ENCODE data around the gene FRMD8. TPM values are rescaled to one million over a fixed set of nuclear protein-coding genes. Genes with fewer than 3 reads are reported as not detected.

Gene FRMD8
- total RNA-seq, 4 donors from 2014 or later, result 96.5 to 226 (median 128) TPM

- Histone ChIP-seq H3K36me3 (peaks cover 2 to 63% (median 7%) of the 10 kb centered on the region in 3 donors), H3K27ac (peak overlapping the region; percentile 98 to 100 (median 99))
- WGBS, 2 donors, result 7 to 8% methylated on average over 9 of the region's 9 CpGs
Measured at GRCh38 chr11:65429068-65429681, 42.7 kb downstream of the FRMD8 start.

GRCh38 chr11:65429724-65430405 lies 43.4 kb downstream of the FRMD8 start:
- Histone ChIP-seq H3K4me3 (peak overlapping the region; percentile 4 to 89 (median 80)), H3K4me1 (peaks cover 0 to 81% (median 64%) of the 10 kb centered on the region in 4 donors), H3K9me3 (no peaks in the 10 kb centered on the region), H3K27me3 (no peaks in the 10 kb centered on the region), H3K27ac (peak overlapping the region; percentile 52 to 100 (median 98)), H3K36me3 (peaks cover 2 to 63% (median 3%) of the 10 kb centered on the region in 3 donors)
- TF ChIP-seq POLR2A (IDR thresholded peaks at IDR 0.05) (peak in 1 of 2 donors; percentile 40), CTCF (IDR thresholded peaks at IDR 0.05) (no peak), EP300 (IDR thresholded peaks at IDR 0.05) (peak in 1 of 2 donors; percentile 86)
- 4 to 5% methylated on average over 9 of the region's 9 CpGs for WGBS, 2 donors
- peak in 1 of 2 donors; percentile 57 for DNase-seq (ENCODE audit: low spot score in 2 of 2)

More at GRCh38 chr11:65429068-65429681, 42.7 kb downstream of the FRMD8 start:
- TF ChIP-seq POLR2A (IDR thresholded peaks at IDR 0.05) (no peak), CTCF (IDR thresholded peaks at IDR 0.05) (no peak), EP300 (IDR thresholded peaks at IDR 0.05) (peak in 1 of 2 donors; percentile 82)
- Histone ChIP-seq H3K4me1 (peaks cover 0 to 74% (median 57%) of the 10 kb centered on the region in 4 donors), H3K27me3 (no peaks in the 10 kb centered on the region), H3K9me3 (no peaks in the 10 kb centered on the region), H3K4me3 (peak overlapping the region in 3 of 4 donors; percentile 79 to 89 (median 80))
- DNase-seq (ENCODE audit: low spot score in 2 of 2), result peak in 1 of 2 donors; percentile 50

GRCh38 chr11:65430406-65431217 lies 44.2 kb downstream of the FRMD8 start:
- Histone ChIP-seq H3K4me3 (peak overlapping the region; percentile 4 to 89 (median 80)), H3K36me3 (peaks cover 0 to 63% (median 8%) of the 10 kb centered on the region in 3 donors), H3K27me3 (no peaks in the 10 kb centered on the region), H3K27ac (peak overlapping the region; percentile 52 to 100 (median 98)), H3K4me1 (peaks cover 0 to 88% (median 69%) of the 10 kb centered on the region in 4 donors), H3K9me3 (no peaks in the 10 kb centered on the region)
- no peak for TF ChIP-seq CTCF (IDR thresholded peaks at IDR 0.05)
- TF ChIP-seq POLR2A (IDR thresholded peaks at IDR 0.05), result no peak
- DNase-seq (ENCODE audit: low spot score in 2 of 2), result peak in 1 of 2 donors; percentile 6
- 34 to 36% methylated on average over 6 of the region's 6 CpGs for WGBS, 2 donors

- DNase-seq (ENCODE audit: low spot score in 2 of 2), result no peak
- peak in 1 of 2 donors; percentile 12 for TF ChIP-seq POLR2A (IDR thresholded peaks at IDR 0.05)
- no peak for TF ChIP-seq CTCF (IDR thresholded peaks at IDR 0.05)
- peak overlapping the region in 3 of 4 donors; percentile 98 to 100 (median 99) for H3K27ac ChIP-seq
- WGBS, 2 donors, result 41 to 48% methylated on average over 4 of the region's 4 CpGs
- H3K36me3 ChIP-seq, result peaks cover 0 to 65% (median 13%) of the 10 kb centered on the region in 3 donors
- no peaks in the 10 kb centered on the region for H3K27me3 ChIP-seq
- H3K4me3 ChIP-seq, result peak overlapping the region in 2 of 4 donors; percentile 79 to 80
- peaks cover 0 to 98% (median 78%) of the 10 kb centered on the region in 4 donors for H3K4me1 ChIP-seq
- H3K9me3 ChIP-seq, result no peaks in the 10 kb centered on the region
Measured at GRCh38 chr11:65431451-65432099, 45.1 kb downstream of the FRMD8 start.
